ENCODE data around the gene PLOD3.
A peak's percentile ranks its signal among the peaks of the same experiment; 100 is the strongest.
"Not testable (repeated sequence)": the region's sequence is repeated elsewhere in the genome, so short reads cannot be mapped to it uniquely, and the experiment has no call there.

The PLOD3 gene

DNA sequence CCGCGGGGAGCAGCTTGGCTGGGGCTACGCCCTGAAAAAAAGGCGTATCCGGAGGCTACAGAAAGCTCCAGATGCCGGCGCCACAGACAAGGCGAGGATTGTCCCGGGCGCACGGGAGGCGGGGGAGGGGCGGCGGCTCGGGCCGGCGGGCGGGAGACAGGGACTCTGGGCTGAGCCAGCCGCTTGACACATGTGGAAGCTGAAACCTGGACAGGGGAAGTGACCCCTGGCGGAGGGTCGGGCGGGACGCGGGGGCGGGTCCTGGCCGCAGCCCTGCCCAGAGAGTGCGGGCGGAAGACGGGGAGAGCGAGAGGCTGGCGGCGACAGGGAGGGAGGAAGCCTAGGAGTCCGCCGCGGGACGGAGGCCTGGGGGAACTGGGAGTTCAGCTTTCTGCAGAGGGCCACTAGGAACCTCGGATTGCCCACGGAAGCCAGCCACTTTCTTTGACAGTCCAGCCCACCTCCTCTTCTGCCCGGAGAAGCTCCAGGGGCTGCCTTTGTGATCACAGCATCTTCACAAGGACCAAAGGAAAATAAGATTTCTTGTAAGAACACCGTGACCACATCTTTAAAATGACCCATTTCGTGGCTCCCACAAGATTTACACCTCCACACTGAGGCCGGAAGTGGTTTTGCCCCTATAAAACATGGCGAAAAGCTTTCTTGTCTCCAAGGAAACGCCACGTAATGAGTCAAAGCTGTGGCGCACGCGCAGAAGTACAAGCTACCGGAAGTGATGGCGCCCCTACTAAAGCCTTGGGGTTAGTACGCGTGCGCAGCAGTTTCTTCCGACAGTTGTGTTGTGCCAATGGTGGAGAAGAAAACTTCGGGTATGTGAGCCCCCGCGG is at the start of gene PLOD3, which contains the start of gene ZNHIT1:
PLOD3 (minus strand) TSS at position 194 of the 848 bp plus-strand sequence. CDS start 307 bp downstream, outside the sequence.
ZNHIT1 (plus strand) TSS at position 778 of the 848 bp plus-strand sequence; CDS start at position 809, 31 bp downstream.
- DNase-seq, result peak; percentile 98

DNA sequence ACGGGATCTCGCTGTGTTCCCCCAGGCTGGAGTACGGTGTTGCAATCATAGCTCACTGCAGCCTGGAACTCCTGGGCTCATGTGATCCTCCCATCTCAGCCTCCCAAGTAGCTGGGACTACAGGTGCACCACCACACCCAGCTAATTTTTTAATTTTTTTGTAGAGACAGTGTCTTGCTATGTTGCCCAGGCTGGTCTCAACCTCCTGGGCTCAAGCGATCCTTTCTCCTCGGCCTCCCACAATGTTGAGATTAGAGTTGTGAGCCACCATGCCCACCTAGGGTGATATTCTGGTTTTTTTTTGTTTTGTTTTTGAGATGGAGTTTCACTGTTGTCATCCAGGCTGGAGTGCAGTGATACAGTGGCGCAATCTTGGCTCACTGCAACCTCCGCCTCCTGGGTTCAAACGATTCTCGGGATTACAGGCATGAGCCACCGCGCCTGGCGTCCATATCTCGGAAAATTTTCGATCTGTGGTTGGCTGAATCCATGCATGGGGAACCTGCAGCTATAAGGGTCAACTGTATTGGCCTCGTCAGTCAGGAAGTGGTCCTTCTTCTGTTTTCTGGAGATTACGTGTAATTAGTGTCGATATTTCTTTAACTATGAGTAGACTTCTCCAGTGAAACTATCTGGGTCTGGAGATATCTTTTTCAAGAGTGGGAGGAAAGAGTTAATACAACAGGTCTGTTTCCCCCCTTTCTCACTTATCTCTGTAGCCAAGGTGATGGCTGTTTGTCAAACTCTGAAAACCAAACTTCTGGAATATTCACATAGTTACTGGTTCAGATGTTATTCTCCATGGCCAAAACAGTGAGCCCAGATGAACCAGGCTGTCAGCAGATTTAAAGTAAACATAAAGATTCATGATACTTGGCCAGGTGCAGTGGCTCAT is 48.5 kb upstream of the PLOD3 start:
- DNase-seq, result no peak

GRCh38 chr7:101264102-101264706 is 46.8 kb upstream of the PLOD3 start:
- DNase-seq, result not testable (repeated sequence)

DNA sequence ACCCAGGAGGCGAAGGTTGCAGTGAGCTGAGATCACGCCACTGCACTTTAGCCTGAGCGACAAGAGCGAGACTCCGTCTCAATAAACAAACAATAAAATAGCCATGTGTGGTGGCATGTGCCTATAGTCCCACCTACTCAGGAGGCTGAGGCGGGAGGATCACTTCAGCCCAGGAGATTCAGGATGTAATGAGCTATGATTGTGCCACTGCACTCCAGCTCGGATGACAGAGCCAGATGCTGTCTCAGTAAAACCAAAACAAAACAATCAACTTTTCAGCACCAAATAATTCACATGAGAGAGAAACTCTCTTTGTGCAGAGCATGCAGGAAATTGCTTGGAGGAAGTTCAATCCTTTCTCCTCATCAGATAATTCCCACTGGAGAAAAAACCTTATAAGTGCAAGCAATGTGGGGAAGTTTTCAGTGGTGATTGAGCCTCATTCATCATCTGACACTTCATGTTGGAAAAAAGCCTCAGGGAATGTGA is 40.9 kb upstream of the PLOD3 start:
- DNase-seq, result no peak

DNA sequence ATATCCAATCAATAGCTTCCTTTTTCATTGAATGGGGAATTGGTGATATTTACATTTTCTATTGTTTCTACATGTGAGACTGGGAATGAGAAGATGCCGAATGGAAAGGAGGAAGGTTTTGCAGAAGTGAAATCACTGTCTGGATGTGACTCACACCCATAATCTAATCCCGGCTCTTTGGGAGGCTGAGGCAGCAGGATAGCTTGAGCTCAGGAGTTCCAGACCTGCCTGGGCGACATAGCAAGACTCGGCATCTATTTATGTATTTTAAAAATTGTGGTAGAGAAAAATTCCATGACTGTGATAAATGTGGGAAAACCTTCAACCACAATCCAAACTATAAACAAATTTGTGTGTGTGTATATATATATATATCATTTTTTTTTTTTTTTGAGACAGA is 38.4 kb upstream of the PLOD3 start:
- no peak for DNase-seq

DNA sequence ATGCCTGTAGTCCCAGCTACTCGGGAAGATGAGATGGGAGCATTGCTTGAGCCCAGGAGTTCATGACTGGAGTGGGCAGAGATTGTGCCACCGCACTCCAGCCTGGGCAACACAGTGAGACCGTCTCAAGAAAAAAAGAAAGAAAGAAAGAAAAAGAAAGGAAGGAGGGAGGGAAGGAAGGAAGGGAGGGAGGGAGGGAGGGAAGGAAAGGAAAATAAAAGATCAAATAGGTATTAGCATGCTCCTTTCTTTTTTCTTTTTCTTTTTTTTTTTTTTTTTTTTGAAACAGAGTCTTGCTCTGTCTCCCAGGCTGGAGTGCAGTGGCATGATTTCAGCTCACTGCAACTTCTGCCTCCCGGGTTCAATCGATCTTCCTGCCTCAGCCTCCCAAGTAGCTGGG is 35.8 kb upstream of the PLOD3 start:
- not testable (repeated sequence) for DNase-seq

- DNase-seq, result peak; percentile 95
Observed at GRCh38 chr7:101251871-101252659, 34.7 kb upstream of the PLOD3 start.

- DNase-seq, result no peak
Observed at GRCh38 chr7:101250324-101250723, 32.9 kb upstream of the PLOD3 start.

GRCh38 chr7:101248276-101248675 is 30.9 kb upstream of the PLOD3 start:
- no peak for DNase-seq

DNA sequence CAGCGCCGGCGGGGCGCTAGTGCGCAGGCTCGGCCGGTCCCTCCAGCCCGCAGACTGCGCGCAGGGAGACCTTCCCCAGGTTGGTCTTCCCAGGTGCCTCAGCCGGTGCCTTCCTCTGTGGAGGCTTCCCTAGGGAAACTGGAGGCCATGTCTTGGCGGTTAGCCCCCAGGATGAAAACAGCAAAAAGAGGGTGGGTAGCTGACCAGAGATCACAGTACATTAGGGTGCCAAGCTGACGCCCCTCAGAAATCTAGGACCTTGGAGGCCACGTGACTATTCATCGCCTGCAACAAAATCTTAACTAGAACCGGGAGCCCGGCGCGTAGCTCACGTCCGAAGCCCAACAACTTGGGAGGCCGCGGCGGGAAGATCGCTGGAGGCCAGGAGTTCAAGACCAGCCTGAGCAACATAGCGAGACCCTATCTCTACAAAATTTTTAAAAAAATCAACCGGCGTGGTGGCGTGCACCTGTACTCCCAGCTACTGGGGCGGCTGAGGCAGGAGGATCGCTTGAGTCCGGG is 27.8 kb upstream of the PLOD3 start:
- no peak for DNase-seq

GRCh38 chr7:101244375-101245146 is 27.2 kb upstream of the PLOD3 start, which contains the start of gene FIS1:
Gene FIS1, minus strand, starts transcription at chr7:101245081. Its CDS starts 77 bp downstream, at chr7:101245004.
- peak; percentile 96 for DNase-seq

DNA sequence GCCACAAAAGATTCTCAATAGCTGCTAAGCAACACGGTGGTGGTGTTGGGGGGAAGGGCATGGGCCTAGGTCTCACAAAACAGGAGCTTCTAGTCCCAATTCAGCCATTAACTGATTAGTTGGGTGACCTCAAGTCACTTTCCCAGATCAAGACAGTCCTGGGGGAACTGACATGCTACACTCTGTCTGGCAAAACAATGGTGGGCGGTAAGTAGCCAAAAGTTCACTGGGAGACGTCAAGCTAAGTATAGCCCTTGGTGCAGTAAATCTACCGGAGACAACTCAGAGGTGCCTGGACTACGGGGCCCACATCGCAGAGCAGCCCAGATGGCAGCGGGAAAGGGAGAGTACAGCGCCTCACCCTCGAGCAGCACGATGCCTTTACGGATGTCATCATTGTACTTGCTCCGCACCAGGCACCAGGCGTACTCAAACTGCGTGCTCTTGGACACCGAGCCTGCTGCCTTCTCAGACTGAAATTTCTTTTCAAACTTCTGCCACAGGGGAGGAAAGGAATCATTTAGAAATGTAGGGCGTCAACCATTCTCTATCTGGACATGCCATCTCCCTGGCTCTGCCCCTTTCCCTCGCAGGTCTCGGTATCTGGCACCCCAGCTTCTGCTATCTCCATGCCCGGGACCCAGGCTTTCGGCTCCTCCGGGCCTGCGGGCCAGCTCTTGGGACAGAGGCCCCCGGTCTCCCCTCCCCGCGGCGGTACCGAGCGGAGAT is 26.4 kb upstream of the PLOD3 start:
- no peak for DNase-seq

DNA sequence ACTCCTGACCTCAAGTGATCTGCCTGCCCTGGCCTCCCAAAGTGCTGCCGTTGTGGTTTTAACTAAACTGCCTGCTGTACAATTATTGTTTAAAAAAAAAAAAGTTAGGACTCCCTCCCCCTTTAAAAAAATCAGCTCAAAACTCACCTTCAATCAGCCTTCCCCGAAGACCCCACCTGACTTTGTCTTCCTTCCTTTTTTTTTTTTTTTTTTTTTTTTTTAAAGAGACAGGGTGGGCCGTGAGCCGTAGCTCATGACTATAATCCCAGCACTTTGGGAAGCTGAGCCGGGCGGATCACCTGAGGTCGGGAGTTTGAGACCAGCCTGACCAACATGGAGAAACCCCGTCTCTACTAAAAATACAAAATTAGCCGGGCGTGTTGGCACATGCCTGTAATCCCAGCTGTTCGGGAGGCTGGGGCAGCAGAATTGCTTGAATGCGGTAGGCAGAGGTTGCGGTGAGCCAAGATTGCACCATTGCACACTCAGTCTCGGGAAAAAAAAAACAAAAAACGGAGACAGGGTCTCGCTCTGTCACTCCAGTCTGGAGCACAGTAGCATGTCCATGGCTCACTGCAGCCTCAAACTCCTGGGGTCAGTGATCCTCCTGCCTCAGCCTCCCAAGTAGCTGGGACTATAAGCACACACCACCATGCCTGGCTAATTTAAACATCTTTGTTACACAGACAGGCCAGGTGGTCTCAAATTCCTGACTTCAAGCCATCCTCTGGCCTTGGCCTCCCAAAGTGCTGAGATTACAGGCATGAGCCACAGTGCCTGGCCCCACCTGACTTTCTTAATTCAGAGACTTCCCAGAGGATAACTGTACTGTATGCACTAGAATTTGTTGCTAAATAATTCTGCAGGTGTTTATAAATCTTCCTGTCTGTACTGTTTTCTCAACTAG is 24.3 kb upstream of the PLOD3 start:
- DNase-seq, result no peak

DNA sequence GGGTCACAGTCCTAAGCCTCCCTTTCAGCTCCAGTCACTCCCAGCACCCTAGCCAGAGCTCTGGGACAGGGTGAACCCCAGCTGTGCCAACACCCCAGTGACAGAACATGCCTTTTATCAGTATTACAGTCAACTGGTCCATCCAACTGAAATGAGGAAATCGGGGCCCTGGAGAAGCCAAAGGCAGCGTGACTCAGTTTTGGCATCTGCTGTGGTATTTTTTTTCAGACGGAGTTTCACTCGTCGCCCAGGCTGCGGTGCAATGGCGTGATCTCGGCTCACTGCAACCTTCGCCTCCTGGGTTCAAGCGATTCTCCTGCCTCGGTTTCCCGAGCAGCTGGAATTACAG is 23.6 kb upstream of the PLOD3 start:
- DNase-seq, result no peak

DNA sequence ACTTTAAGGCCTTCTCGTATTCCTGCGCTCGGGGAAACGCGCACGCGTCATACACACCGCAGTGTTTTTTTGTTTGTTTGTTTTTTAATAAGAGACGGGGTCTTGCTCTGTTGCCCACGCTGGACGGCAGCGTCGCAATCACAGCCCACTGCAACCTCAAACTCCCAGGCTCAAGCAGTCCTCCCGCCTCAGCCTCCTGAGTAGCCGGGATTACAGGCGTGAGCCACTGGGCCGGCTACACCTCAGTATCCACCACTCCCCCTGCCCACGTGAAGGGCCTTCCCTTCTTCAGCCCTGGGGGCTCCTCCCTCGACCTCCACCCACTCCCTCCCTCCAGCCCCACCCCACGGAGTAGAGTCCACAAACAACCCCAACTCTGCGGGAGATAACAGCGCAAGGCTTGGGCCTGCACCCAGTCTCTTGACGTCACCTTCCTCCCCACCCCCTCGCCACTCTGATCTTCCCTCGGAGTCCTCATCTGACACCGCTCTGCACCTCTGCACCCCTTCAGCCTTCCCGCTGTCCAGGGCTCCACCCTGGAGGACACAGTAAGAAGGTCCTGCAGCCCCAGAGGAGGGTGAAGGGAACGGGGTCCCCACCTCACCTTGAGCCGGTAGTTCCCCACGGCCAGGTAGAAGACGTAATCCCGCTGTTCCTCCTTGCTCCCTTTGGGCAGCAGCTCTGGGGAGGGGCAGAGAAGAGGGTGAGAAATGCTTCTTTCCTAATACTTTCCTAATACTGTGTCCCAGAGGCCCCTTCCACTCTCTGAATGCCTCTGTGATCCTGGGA is 23.0 kb upstream of the PLOD3 start:
- no peak for DNase-seq

- DNase-seq, result no peak
Observed at GRCh38 chr7:101239951-101240220, 22.5 kb upstream of the PLOD3 start.

GRCh38 chr7:101239191-101239950 is 22.0 kb upstream of the PLOD3 start:
- DNase-seq, result no peak

Data from COR-L47 (cell line).